ENCODE measurements around the gene SERBP1. TPM values are rescaled to one million over a fixed set of nuclear protein-coding genes. Genes with fewer than 3 reads are reported as not detected.

SERBP1 gene
- total RNA-seq, 1 donor from 2014 or later, result 214 TPM

- no peaks in the 10 kb centered on the region for H3K36me3 ChIP-seq (ENCODE audit: insufficient read depth, low read length)
- no peak overlapping the region for H3K27ac ChIP-seq (ENCODE audit: low read depth, low read length)
- no peak overlapping the region for H3K9ac ChIP-seq (ENCODE audit: low read length)
- no peak overlapping the region for H3K4me3 Mint-ChIP-seq (ENCODE audit: unreplicated experiment)
- peaks cover 17% of the 10 kb centered on the region for H3K4me1 Mint-ChIP-seq (ENCODE audit: low read depth, unreplicated experiment)
- H3K27me3 Mint-ChIP-seq (ENCODE audit: low read depth, unreplicated experiment), result no peaks in the 10 kb centered on the region
- no peak overlapping the region for H3K4me2 ChIP-seq (ENCODE audit: low read length)
- no peak overlapping the region for H3K4me3 ChIP-seq (ENCODE audit: insufficient read depth, low read depth, low read length)
- no peak overlapping the region for H2AFZ ChIP-seq (ENCODE audit: low read depth, low read length)
- no peak for DNase-seq (ENCODE audit: low read depth)
- no peaks in the 10 kb centered on the region for H3K79me2 ChIP-seq (ENCODE audit: insufficient read depth, low read length)
- no peak for FAIRE-seq
- peaks cover 6% of the 10 kb centered on the region for H3K9me3 Mint-ChIP-seq (ENCODE audit: unreplicated experiment)
- H3K27ac Mint-ChIP-seq (ENCODE audit: unreplicated experiment), result no peak overlapping the region
- H3K27me3 ChIP-seq (ENCODE audit: insufficient read depth, low read length), result no peaks in the 10 kb centered on the region
- no peak for TF ChIP-seq CTCF (IDR thresholded peaks at IDR 0.05; ENCODE audit: insufficient read depth, low read depth, low read length)
- TF ChIP-seq EZH2 (IDR thresholded peaks at IDR 0.05; ENCODE audit: insufficient read depth, low read length), result no peak
- peaks cover 8% of the 10 kb centered on the region for H4K20me1 ChIP-seq (ENCODE audit: insufficient read depth, low read length)
- peaks cover 28% of the 10 kb centered on the region for H3K36me3 Mint-ChIP-seq (ENCODE audit: low read depth, unreplicated experiment)
- H3K4me1 ChIP-seq (ENCODE audit: insufficient read depth, low read length), result peaks cover 15% of the 10 kb centered on the region
- H3K9me3 ChIP-seq (ENCODE audit: insufficient read depth, low read depth, low read length), result no peaks in the 10 kb centered on the region
Measured at GRCh38 chr1:67394548-67394947, 35.7 kb downstream of the SERBP1 start.

GRCh38 chr1:67393737-67394136, 36.5 kb downstream of the SERBP1 start:
- Histone ChIP-seq H3K36me3 (ENCODE audit: insufficient read depth, low read length) (no peaks in the 10 kb centered on the region), H3K27me3 (ENCODE audit: insufficient read depth, low read length) (no peaks in the 10 kb centered on the region), H4K20me1 (ENCODE audit: insufficient read depth, low read length) (peaks cover 8% of the 10 kb centered on the region), H3K4me2 (ENCODE audit: low read length) (no peak overlapping the region), H3K9me3 (ENCODE audit: insufficient read depth, low read depth, low read length) (no peaks in the 10 kb centered on the region), H2AFZ (ENCODE audit: low read depth, low read length) (no peak overlapping the region), H3K27ac (ENCODE audit: low read depth, low read length) (no peak overlapping the region), H3K4me1 (ENCODE audit: insufficient read depth, low read length) (peaks cover 17% of the 10 kb centered on the region), H3K4me3 (ENCODE audit: insufficient read depth, low read depth, low read length) (no peak overlapping the region), H3K9ac (ENCODE audit: low read length) (no peak overlapping the region), H3K79me2 (ENCODE audit: insufficient read depth, low read length) (no peaks in the 10 kb centered on the region)
- no peak overlapping the region for H3K27ac Mint-ChIP-seq (ENCODE audit: unreplicated experiment)
- H3K4me1 Mint-ChIP-seq (ENCODE audit: low read depth, unreplicated experiment), result peaks cover 17% of the 10 kb centered on the region
- DNase-seq (ENCODE audit: low read depth) (no peak), FAIRE-seq (no peak)
- no peak overlapping the region for H3K4me3 Mint-ChIP-seq (ENCODE audit: unreplicated experiment)
- H3K36me3 Mint-ChIP-seq (ENCODE audit: low read depth, unreplicated experiment), result peaks cover 31% of the 10 kb centered on the region
- H3K27me3 Mint-ChIP-seq (ENCODE audit: low read depth, unreplicated experiment), result no peaks in the 10 kb centered on the region
- TF ChIP-seq CTCF (IDR thresholded peaks at IDR 0.05; ENCODE audit: insufficient read depth, low read depth, low read length) (no peak), EZH2 (IDR thresholded peaks at IDR 0.05; ENCODE audit: insufficient read depth, low read length) (no peak)
- H3K9me3 Mint-ChIP-seq (ENCODE audit: unreplicated experiment), result peaks cover 2% of the 10 kb centered on the region

GRCh38 chr1:67393240-67393639, 37.0 kb downstream of the SERBP1 start:
- no peaks in the 10 kb centered on the region for H3K27me3 Mint-ChIP-seq (ENCODE audit: low read depth, unreplicated experiment)
- H3K4me2 ChIP-seq (ENCODE audit: low read length), result no peak overlapping the region
- DNase-seq (ENCODE audit: low read depth), result no peak
- H2AFZ ChIP-seq (ENCODE audit: low read depth, low read length), result no peak overlapping the region
- peaks cover 30% of the 10 kb centered on the region for H3K36me3 Mint-ChIP-seq (ENCODE audit: low read depth, unreplicated experiment)
- FAIRE-seq, result no peak
- no peak overlapping the region for H3K4me3 Mint-ChIP-seq (ENCODE audit: unreplicated experiment)
- H3K4me3 ChIP-seq (ENCODE audit: insufficient read depth, low read depth, low read length), result no peak overlapping the region
- H3K27ac Mint-ChIP-seq (ENCODE audit: unreplicated experiment), result no peak overlapping the region
- H3K9me3 ChIP-seq (ENCODE audit: insufficient read depth, low read depth, low read length), result no peaks in the 10 kb centered on the region
- TF ChIP-seq EZH2 (IDR thresholded peaks at IDR 0.05; ENCODE audit: insufficient read depth, low read length), result no peak
- H3K4me1 ChIP-seq (ENCODE audit: insufficient read depth, low read length), result peaks cover 17% of the 10 kb centered on the region
- H4K20me1 ChIP-seq (ENCODE audit: insufficient read depth, low read length), result peaks cover 8% of the 10 kb centered on the region
- H3K9ac ChIP-seq (ENCODE audit: low read length), result no peak overlapping the region
- peaks cover 2% of the 10 kb centered on the region for H3K9me3 Mint-ChIP-seq (ENCODE audit: unreplicated experiment)
- peaks cover 17% of the 10 kb centered on the region for H3K4me1 Mint-ChIP-seq (ENCODE audit: low read depth, unreplicated experiment)
- no peaks in the 10 kb centered on the region for H3K36me3 ChIP-seq (ENCODE audit: insufficient read depth, low read length)
- no peaks in the 10 kb centered on the region for H3K27me3 ChIP-seq (ENCODE audit: insufficient read depth, low read length)
- no peaks in the 10 kb centered on the region for H3K79me2 ChIP-seq (ENCODE audit: insufficient read depth, low read length)
- H3K27ac ChIP-seq (ENCODE audit: low read depth, low read length), result no peak overlapping the region

Measured in astrocyte (in vitro differentiated cells and primary cell).